Sigmoid colon (tissue), 3 donors: ENCODE measurements around the gene CLK3.

Experiments
- POLR2A ChIP-seq, 2 donors: fragments of 450-650 bp; IDR thresholded peaks; one replicate each; pipeline ENCODE4 v1.6.1; 2016; ENCODE audit warnings: antibody characterized with exemption in 2 of 2, mild to moderate bottlenecking in 2 of 2, moderate library complexity in 2 of 2
- TF ChIP-seq, protein P1 (sequence below), 4 experiments: fragments of 450-650 bp in 3 of 4; fragments of 200-600 bp in 1 of 4; IDR thresholded peaks; one replicate each; pipeline ENCODE4 v1.5.1; 2016 to 2019; ENCODE audit warnings: antibody characterized with exemption in 4 of 4, mild to moderate bottlenecking in 3 of 4, moderate library complexity in 2 of 4

DNA sequence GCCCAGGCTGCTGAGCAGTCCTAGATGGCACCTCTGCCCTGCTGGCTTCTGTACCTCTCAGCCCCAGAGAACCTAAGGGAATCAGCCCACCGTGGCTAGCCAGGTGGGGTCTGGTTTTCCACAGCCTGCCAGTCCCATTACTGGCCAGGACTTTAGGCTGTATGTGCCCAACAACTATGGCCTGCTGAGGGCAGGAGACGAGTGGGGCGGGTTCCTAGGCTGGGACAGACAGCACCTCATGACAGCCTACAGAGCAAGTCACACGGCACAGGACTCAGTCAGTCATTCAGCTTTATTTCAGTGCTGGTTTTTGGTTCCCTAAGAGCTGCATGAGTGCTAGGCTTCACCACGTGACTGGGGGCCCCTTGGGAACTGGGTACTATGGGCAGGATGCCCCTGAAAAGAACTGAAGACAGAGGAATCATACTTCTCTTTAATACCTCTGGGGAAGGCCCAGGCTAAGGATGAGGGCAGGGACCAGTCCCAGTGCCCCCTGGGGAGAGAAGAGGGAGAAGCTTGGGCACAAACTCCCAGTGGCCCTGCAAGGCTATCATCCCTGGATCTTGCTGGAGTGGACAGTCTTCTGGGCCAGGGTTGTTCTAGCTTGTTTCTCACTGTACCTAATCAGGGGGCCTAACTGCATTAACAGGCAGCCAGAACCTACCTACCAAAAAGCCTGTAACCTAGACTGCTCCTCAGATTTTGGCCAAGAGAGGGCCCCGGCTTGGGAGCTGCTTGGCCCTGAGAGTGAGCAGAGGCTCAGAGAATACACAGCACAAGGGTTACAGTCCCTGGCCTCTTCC lies 14.8 kb downstream of the CLK3 start:
- TF ChIP-seq, protein P1, sequence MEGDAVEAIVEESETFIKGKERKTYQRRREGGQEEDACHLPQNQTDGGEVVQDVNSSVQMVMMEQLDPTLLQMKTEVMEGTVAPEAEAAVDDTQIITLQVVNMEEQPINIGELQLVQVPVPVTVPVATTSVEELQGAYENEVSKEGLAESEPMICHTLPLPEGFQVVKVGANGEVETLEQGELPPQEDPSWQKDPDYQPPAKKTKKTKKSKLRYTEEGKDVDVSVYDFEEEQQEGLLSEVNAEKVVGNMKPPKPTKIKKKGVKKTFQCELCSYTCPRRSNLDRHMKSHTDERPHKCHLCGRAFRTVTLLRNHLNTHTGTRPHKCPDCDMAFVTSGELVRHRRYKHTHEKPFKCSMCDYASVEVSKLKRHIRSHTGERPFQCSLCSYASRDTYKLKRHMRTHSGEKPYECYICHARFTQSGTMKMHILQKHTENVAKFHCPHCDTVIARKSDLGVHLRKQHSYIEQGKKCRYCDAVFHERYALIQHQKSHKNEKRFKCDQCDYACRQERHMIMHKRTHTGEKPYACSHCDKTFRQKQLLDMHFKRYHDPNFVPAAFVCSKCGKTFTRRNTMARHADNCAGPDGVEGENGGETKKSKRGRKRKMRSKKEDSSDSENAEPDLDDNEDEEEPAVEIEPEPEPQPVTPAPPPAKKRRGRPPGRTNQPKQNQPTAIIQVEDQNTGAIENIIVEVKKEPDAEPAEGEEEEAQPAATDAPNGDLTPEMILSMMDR (IDR thresholded peaks at IDR 0.05): no peak
- no peak for TF ChIP-seq POLR2A (IDR thresholded peaks at IDR 0.05)
